A172 (cell line): ENCODE data around the gene TAS2R60. TPM values are rescaled to one million over a fixed set of nuclear protein-coding genes. Genes with fewer than 3 reads are reported as not detected.
A peak's percentile ranks its signal among the peaks of the same experiment; 100 is the strongest.
"Not testable (repeated sequence)": the region's sequence is repeated elsewhere in the genome, so short reads cannot be mapped to it uniquely, and the experiment has no call there.

Experiments
- DNase-seq: peaks from one replicate; pipeline ENCODE4 v3.0.0-alpha.2; 2015; ENCODE audit warnings: low spot score
- total RNA-seq: library from RNA; depleted of rRNA; stranded (reverse); fragments of >200 nt; shearing (Covaris generic); gene quantifications from 2 replicates; pipeline ENCODE4 v1.2.3, GENCODE V29; 2014

TAS2R60 gene
- total RNA-seq, 1 experiment from 2014 or later = not detected

- DNase-seq = no peak
Observed at GRCh38 chr7:143410521-143411004, 32.7 kb upstream of the TAS2R60 start.

DNA sequence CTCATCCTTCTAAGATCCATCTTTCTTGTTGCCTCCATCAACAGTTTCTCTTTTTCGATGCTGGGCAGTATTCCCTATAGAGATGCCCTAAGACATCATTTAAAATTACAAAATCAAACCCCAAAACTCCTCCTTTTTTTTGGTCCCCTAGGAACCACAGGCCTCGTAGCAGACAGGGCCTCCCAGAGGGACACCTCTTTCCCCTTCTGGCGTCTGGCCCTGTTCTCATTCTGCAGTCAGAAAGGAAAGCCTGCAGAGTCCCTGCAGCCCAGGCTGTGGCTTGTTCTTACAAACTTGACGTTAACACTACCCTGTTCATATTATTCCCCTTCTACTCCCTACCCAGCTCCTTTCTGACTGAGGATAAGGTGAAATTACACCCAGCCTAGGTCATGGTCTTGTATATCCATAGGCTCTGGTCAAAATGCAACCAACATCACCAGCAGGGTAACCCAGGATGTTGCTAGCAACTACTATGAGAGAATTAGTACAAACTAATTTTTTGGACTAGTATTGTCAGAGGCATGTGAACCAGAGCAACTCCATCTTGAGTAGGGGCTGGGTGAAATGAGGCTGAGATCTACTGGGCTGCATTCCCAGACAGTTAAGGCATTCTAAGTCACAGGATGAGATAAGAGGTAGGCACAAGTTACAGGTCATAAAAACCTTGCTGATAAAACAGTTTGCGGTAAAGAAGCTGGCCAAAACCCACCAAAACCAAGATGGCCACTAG is 31.1 kb upstream of the TAS2R60 start:
- DNase-seq = no peak

DNA sequence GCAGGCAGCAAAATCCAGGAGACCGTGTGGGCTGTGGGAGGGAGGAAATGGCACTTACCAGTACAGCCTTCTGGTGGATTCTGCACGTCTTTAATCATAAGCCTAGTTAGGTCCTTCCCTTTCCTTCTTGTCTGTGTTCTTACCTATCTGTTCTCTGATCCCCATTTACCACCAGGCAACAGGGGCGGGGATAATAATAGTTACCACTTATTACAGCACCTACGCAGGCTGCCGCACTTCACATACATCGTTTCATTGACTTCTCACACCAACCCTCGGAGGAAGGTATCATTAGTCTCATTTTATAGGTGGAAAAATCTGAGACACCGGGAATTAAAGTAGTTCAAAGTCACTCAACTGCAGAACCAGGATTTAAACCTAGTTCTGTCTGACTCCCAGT is 30.1 kb upstream of the TAS2R60 start:
- no peak for DNase-seq

GRCh38 chr7:143415209-143415608 is 28.0 kb upstream of the TAS2R60 start:
- not testable (repeated sequence) for DNase-seq

GRCh38 chr7:143415742-143416397 is 27.4 kb upstream of the TAS2R60 start:
- peak; percentile 18 for DNase-seq

DNA sequence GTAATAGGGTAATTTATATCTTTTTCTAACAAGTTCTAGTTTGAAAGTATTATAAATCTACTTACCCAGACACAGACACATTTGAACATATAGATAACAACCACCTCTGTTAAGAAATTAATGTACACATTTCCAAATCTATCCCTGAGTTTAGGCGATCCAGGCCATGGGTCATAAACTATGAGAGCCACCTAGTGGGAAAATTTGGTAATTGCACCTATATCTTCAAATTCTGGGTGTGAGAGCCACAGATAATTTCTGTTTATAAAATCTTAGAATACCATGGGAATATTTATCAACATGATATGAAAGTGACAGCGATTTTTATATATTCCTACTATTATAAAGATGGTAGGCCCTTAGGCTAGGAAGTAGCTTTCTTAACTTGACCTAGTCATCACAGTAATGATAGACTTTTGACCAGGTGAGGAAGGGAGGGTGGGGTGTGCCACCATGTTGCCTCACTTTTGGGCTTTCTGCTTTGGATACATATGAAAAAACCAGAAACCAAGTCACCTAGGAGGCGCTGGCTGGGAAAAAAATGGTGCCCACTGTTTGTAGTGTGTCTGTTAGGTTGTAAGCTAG is 26.6 kb upstream of the TAS2R60 start:
- peak; percentile 29 for DNase-seq

DNA sequence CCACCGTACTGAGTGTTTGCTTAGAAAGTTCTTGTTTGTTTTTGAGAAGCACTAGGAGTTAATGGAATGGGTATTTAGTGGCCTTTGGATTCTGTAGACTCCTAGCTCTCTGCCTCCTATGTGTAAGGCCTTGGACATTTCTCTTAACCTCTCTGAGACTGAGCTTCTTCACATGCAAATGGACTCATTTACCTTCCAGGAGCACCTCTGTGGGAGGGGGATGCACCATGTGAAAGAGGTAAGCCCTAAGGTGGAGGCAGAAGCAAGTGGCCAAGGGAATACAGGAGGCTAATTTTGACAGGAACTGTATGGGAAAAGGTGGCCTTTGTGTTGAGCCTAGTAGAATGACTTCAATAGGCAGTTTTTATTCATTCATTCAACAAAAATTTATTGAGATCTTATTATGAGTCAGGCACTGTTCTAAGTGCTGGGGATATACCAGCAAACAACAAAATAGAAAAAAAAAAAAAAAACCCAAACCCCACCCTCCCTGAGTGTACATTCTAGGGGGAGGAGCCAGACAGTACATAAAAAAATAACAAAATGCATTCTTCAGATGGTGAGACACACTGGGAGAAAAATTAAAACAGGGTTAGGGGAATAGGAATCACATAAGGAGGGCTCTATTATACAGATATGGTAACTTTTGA is 25.4 kb upstream of the TAS2R60 start:
- no peak for DNase-seq

GRCh38 chr7:143418681-143419458 is 24.4 kb upstream of the TAS2R60 start:
- no peak for DNase-seq

DNA sequence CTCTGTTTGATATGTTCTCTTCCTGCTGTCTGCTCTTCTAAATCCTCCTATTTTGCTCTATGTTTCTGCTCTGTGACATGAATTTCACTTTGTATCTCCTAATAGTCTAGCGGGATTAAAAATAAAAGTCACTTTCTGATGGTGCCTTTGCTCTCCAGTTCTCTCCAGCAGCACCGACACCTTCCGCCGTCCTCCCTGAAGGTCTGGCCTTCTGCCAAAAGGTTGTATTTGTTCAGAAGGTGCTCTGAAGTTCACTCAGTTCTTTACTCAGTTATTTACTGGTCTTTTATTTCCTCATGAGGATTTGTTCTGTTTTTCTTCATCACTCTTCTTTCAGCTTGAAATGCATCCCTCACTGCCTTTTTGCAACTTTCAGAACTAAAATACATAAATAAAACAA is 23.4 kb upstream of the TAS2R60 start:
- DNase-seq = no peak

- not testable (repeated sequence) for DNase-seq
Observed at GRCh38 chr7:143420624-143421023, 22.6 kb upstream of the TAS2R60 start.

DNA sequence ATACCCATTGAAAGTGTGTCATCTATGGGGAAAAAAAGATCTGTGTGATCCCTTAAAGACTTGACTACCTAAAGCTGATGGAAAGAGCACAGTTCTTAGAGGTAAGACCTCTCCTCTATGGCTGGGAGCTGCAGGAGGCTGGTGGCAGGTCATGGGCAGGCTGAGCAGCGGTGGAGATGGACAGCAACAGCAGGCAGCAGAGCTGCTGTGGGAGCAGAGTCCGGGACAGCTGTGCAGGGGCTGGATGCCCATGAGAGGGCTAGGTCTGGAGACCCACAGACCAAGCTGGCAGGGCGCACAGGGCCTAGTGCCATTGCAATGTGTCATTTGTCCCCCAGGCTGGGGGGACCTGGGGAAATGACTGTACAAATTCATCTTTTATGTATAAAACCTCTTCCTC is 21.2 kb upstream of the TAS2R60 start:
- no peak for DNase-seq

DNA sequence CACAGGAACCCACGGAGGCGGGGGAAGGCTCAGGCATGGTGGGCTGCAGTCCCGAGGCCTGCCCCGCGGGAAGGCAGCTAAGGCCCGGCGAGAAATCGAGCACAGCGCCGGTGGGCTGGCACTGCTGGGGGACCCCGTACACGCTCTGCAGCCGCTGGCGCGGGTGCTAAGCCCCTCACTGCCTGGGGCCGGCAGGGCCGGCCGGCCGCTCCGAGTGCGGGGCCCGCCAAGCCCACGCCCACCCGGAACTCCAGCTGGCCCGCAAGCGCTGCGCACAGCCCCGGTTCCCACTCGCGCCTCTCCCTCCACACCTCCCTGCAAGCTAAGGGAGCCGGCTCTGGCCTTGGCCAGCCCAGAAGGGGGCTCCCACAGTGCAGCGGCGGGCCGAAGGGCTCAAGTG is 18.8 kb upstream of the TAS2R60 start:
- not testable (repeated sequence) for DNase-seq

DNA sequence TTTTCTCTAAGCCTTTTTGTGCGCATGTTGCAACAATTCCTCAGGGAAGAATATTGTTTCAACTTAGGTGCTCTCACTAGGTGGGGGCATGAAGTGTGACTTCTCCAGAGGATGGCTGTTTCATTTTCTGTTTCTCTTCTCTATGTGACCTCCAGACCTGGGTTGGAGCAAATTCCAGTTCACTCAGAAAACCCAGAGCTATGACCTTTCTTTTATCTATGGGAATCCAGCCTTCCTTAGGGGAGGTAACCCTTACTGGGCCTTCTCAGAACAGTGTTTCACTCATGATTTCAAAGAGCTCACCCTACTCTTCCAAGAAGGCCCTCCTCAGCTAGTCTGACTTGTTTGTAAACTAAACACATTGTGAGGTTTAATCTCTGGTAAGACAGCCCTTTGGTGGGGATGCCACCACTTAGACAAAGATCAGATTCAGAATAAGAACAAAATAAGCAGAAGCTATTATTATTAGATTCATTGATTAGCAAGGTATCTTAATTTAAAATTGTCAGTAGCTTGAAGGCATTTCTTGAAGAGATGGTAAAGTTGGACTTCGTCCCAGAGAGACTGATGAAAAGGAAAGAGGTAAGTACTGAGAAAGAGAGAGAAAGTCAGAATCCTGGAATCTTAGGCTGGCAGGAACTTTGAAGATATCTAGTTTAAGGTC is 16.6 kb upstream of the TAS2R60 start:
- no peak for DNase-seq

DNA sequence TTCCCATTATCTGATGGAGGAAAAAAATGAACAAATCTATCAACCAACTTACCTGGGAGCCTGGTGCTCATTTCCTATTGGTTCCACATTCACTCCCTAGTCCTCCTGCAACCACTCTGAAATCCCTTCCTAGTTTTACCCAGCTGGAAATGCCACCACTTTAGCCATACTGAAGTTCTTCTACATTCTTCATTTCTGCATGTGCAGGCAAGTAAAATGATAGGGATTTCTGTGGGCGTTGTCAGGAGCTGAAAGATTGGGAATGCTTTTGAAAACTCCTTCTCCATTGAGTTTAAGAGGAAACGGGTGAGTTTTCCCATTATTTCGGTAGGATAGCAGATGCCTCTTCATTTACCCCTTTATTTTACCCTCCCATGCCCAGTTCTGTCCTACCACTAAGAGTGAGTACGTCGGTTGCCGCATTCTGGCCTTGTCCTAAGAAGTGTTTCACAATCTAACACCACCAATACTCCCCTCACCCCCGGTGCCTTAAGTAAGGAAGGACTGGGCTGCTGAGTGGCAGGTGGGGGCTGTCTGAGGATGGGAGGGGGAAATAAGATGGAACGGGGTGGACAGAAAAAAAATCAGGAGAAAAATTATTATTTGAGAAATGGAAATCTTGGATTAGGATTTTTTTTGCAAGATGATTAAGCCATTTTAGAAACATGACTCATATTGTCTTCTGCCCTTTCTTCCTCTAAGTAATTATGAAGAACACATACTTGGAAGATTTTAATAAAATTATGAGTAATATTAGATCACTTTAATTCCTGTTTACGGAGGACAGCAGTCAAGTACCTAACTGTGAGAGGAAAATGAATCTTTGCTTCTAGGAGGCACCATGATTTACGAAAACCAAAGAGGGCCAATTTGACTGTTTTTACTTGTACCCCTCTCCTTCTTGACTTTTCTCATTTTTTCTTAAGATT is 13.2 kb upstream of the TAS2R60 start:
- DNase-seq = no peak

- DNase-seq = no peak
Observed at GRCh38 chr7:143431109-143431508, 12.1 kb upstream of the TAS2R60 start.

- no peak for DNase-seq
Observed at GRCh38 chr7:143433759-143434158, 9.5 kb upstream of the TAS2R60 start.

- no peak for DNase-seq
Observed at GRCh38 chr7:143434660-143435059, 8.6 kb upstream of the TAS2R60 start.

DNA sequence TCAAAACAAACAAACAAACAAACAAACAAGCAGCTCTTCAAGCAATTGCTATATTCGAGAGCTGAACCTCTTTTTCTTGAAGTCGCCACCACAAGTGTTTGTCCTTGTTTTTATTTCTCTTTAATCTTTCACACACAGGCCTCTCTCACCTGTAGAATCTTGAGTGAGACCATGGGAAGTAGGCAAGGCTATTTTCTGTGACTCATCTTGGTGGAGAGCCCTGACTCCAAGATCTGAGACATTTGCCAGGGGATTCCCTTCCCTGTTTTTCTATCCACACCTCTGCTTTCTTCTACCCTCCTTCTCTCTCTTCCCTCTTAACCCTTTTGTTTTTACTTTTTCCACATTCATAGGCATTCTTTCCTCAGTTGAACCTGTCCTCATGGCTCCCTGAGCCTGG is 8.0 kb upstream of the TAS2R60 start:
- DNase-seq = peak; percentile 8

- no peak for DNase-seq
Observed at GRCh38 chr7:143436325-143436946, 6.8 kb upstream of the TAS2R60 start.

- DNase-seq = no peak
Observed at GRCh38 chr7:143437578-143437977, 5.7 kb upstream of the TAS2R60 start.
